Peyer's patch (tissue), 4 donors: ENCODE measurements around the gene ZBED1.

ENCODE experiments used
- CTCF ChIP-seq, 6 experiments: fragments of 450-650 bp in 4 of 6; fragments of 200-600 bp in 2 of 6; sonication (generic) in 1 of 6; IDR thresholded peaks; one replicate each; pipeline ENCODE4 v1.5.1; 2017 to 2019; ENCODE audit warnings: antibody characterized with exemption in 6 of 6, mild to moderate bottlenecking in 3 of 6, moderate library complexity in 1 of 6
- POLR2A ChIP-seq, 2 donors: fragments of 450-650 bp; IDR thresholded peaks; one replicate each; pipeline ENCODE4 v1.5.1; 2017; ENCODE audit warnings: antibody characterized with exemption in 2 of 2, mild to moderate bottlenecking in 2 of 2, moderate library complexity in 2 of 2

GRCh38 chrX:2507196-2507595, 6.4 kb upstream of the ZBED1 start:
- no peak for TF ChIP-seq CTCF (IDR thresholded peaks at IDR 0.05)
- no peak for TF ChIP-seq POLR2A (IDR thresholded peaks at IDR 0.05)
